Measurements from ENCODE around the gene TXNDC11.

GRCh38 chr16:11721781-11722467 lies 20.7 kb downstream of the TXNDC11 start:
- no peak for TF ChIP-seq POLR2A (IDR thresholded peaks at IDR 0.05)
- TF ChIP-seq CTCF (IDR thresholded peaks at IDR 0.05): no peak
